Trophoblast cell (in vitro differentiated cells and primary cell): ENCODE data around the gene HOXB6.

ENCODE experiments used
- DNase-seq, 2 donors: peaks; one replicate each; pipeline ENCODE4 v3.0.0-alpha.2; 2016
- H2AFZ ChIP-seq: 2 replicates; pipeline ENCODE4 v1.6.1; 2013; ENCODE audit warnings: low read length, moderate library complexity, mild to moderate bottlenecking; ENCODE audit not compliant: insufficient read depth, poor library complexity
- H2AK5ac ChIP-seq: 2 replicates; pipeline ENCODE4 v1.6.1; 2013; ENCODE audit warnings: mild to moderate bottlenecking, low read length
- H2BK120ac ChIP-seq: 2 replicates; pipeline ENCODE4 v1.6.1; 2013; ENCODE audit warnings: low read length, mild to moderate bottlenecking, moderate library complexity; ENCODE audit not compliant: insufficient read depth, poor library complexity
- H2BK12ac ChIP-seq: 2 replicates; pipeline ENCODE4 v1.6.1; 2013; ENCODE audit warnings: mild to moderate bottlenecking, low read length, moderate library complexity
- H2BK5ac ChIP-seq: 2 replicates; pipeline ENCODE4 v1.6.1; 2013; ENCODE audit warnings: low read length, low read depth, moderate library complexity, mild to moderate bottlenecking; ENCODE audit not compliant: poor library complexity
- H3K14ac ChIP-seq: 2 replicates; pipeline ENCODE4 v1.6.1; 2013; ENCODE audit warnings: mild to moderate bottlenecking, low read length
- H3K18ac ChIP-seq: 2 replicates; pipeline ENCODE4 v1.6.1; 2013; ENCODE audit warnings: mild to moderate bottlenecking, low read length
- H3K23ac ChIP-seq: 2 replicates; pipeline ENCODE4 v1.6.1; 2013; ENCODE audit warnings: low read length
- H3K27ac ChIP-seq: 2 replicates; pipeline ENCODE4 v1.5.1; 2013; ENCODE audit warnings: low read depth, mild to moderate bottlenecking, inconsistent platforms, low read length, moderate library complexity
- H3K27me3 ChIP-seq: 2 replicates; pipeline ENCODE4 v1.6.1; 2013; ENCODE audit warnings: inconsistent platforms, mild to moderate bottlenecking, low read length, moderate library complexity; ENCODE audit not compliant: insufficient read depth
- H3K36me3 ChIP-seq, 2 experiments: 1 replicate in 1 of 2; 2 replicates in 1 of 2; pipeline ENCODE4 v1.6.1; 2013; ENCODE audit warnings: low read length in 2 of 2, mild to moderate bottlenecking in 2 of 2, moderate library complexity in 1 of 2; ENCODE audit not compliant: insufficient read depth in 2 of 2, control insufficient read depth in 1 of 2
- H3K4ac ChIP-seq: 2 replicates; pipeline ENCODE4 v1.6.1; 2013; ENCODE audit warnings: low read depth, mild to moderate bottlenecking, low read length, moderate library complexity
- H3K4me1 ChIP-seq, 2 experiments: 1 replicate in 1 of 2; 2 replicates in 1 of 2; pipeline ENCODE4 v1.6.1; 2013; ENCODE audit warnings: low read length in 2 of 2, mild to moderate bottlenecking in 2 of 2, moderate library complexity in 1 of 2; ENCODE audit not compliant: insufficient read depth in 2 of 2, control insufficient read depth in 1 of 2
- H3K4me2 ChIP-seq: 2 replicates; pipeline ENCODE4 v1.6.1; 2013; ENCODE audit warnings: inconsistent platforms, mild to moderate bottlenecking, low read length, moderate library complexity
- H3K4me3 ChIP-seq: 2 replicates; pipeline ENCODE4 v1.5.1; 2013; ENCODE audit warnings: mild to moderate bottlenecking, low read depth, low read length, inconsistent platforms
- H3K79me1 ChIP-seq: one replicate; pipeline ENCODE4 v1.6.1; 2013; ENCODE audit warnings: low read length
- H3K79me2 ChIP-seq: 2 replicates; pipeline ENCODE4 v1.6.1; 2013; ENCODE audit warnings: low read length, mild to moderate bottlenecking; ENCODE audit not compliant: control insufficient read depth, insufficient read depth, poor library complexity
- H3K9ac ChIP-seq: 2 replicates; pipeline ENCODE4 v1.6.1; 2013; ENCODE audit warnings: mild to moderate bottlenecking, low read length
- H3K9me3 ChIP-seq: 2 replicates; pipeline ENCODE4 v1.6.1; 2013; ENCODE audit warnings: low read depth, mild to moderate bottlenecking, control low read depth, inconsistent platforms, low read length; ENCODE audit not compliant: insufficient read depth
- H4K12ac ChIP-seq: 2 replicates; pipeline ENCODE4 v1.6.1; 2013; ENCODE audit warnings: low read depth, mild to moderate bottlenecking, low read length, moderate library complexity
- H4K8ac ChIP-seq: 2 replicates; pipeline ENCODE4 v1.6.1; 2013; ENCODE audit warnings: low read depth, mild to moderate bottlenecking, low read length, moderate library complexity
- H4K91ac ChIP-seq: one replicate; pipeline ENCODE4 v1.6.1; 2013; ENCODE audit warnings: low read depth, mild to moderate bottlenecking, low read length, moderate library complexity
- whole genome bisulfite sequencing: extraction: QIAGEN DNeasy Blood & Tissue Kit; methylation state at CpG from one replicate; pipeline ENCODE4 v1.1.7; 2013; ENCODE audit warnings: missing lambda C conversion rate; ENCODE audit not compliant: insufficient read length, insufficient coverage; ENCODE audit errors: extremely low coverage; 5-methylcytosine and 5-hydroxymethylcytosine counted together

The HOXB6 gene

GRCh38 chr17:48567209-48567608, 37.6 kb downstream of the HOXB6 start:
- H3K79me2 ChIP-seq, result no peaks in the 10 kb centered on the region
- WGBS, result no CpG with 5 or more reads among the region's 6 CpGs
- no peak overlapping the region for H3K27ac ChIP-seq
- H2BK12ac ChIP-seq, result no peak overlapping the region
- H3K4ac ChIP-seq, result no peak overlapping the region
- H3K14ac ChIP-seq, result no peak overlapping the region
- no peak overlapping the region for H3K4me2 ChIP-seq
- H3K36me3 ChIP-seq, result peaks cover 0 to under 1% of the 10 kb centered on the region in 2 experiments
- H3K27me3 ChIP-seq, result peaks cover 11% of the 10 kb centered on the region
- H4K8ac ChIP-seq, result no peak overlapping the region
- H2AFZ ChIP-seq, result no peak overlapping the region
- H3K23ac ChIP-seq, result no peak overlapping the region
- H4K12ac ChIP-seq, result no peak overlapping the region
- H2BK5ac ChIP-seq, result no peak overlapping the region
- no peak overlapping the region for H3K18ac ChIP-seq
- no peak overlapping the region for H2BK120ac ChIP-seq
- H3K4me1 ChIP-seq, result peaks cover 23 to 33% of the 10 kb centered on the region in 2 experiments
- H3K79me1 ChIP-seq, result peaks cover 17% of the 10 kb centered on the region
- H2AK5ac ChIP-seq, result no peak overlapping the region
- no peak overlapping the region for H3K4me3 ChIP-seq
- no peak for DNase-seq
- H3K9me3 ChIP-seq, result peaks cover 4% of the 10 kb centered on the region
- no peak overlapping the region for H3K9ac ChIP-seq
- H4K91ac ChIP-seq, result no peak overlapping the region

GRCh38 chr17:48566717-48567116, 38.1 kb downstream of the HOXB6 start:
- H3K27me3 ChIP-seq, result peaks cover 11% of the 10 kb centered on the region
- no CpG with 5 or more reads among the region's 2 CpGs for WGBS
- H3K23ac ChIP-seq, result no peak overlapping the region
- no peak overlapping the region for H3K18ac ChIP-seq
- no peak overlapping the region for H3K4ac ChIP-seq
- no peaks in the 10 kb centered on the region for H3K79me2 ChIP-seq
- peaks cover 17% of the 10 kb centered on the region for H3K79me1 ChIP-seq
- no peak overlapping the region for H4K91ac ChIP-seq
- H4K8ac ChIP-seq, result no peak overlapping the region
- no peak overlapping the region for H2AK5ac ChIP-seq
- peaks cover 23 to 32% of the 10 kb centered on the region in 2 experiments for H3K4me1 ChIP-seq
- H4K12ac ChIP-seq, result no peak overlapping the region
- no peak overlapping the region for H3K4me2 ChIP-seq
- no peak overlapping the region for H2BK120ac ChIP-seq
- H3K9me3 ChIP-seq, result peaks cover 4% of the 10 kb centered on the region
- H3K36me3 ChIP-seq, result peaks cover 0 to 2% of the 10 kb centered on the region in 2 experiments
- H3K9ac ChIP-seq, result no peak overlapping the region
- no peak overlapping the region for H3K4me3 ChIP-seq
- H2BK5ac ChIP-seq, result no peak overlapping the region
- H3K14ac ChIP-seq, result no peak overlapping the region
- DNase-seq, result no peak
- no peak overlapping the region for H2AFZ ChIP-seq
- no peak overlapping the region for H2BK12ac ChIP-seq
- no peak overlapping the region for H3K27ac ChIP-seq

- H2BK120ac ChIP-seq, result no peak overlapping the region
- no CpG with 5 or more reads among the region's 4 CpGs for WGBS
- H3K4me1 ChIP-seq, result peaks cover 18 to 26% of the 10 kb centered on the region in 2 experiments
- H3K18ac ChIP-seq, result no peak overlapping the region
- H3K4me3 ChIP-seq, result no peak overlapping the region
- no peak overlapping the region for H3K4me2 ChIP-seq
- H4K12ac ChIP-seq, result no peak overlapping the region
- H2AK5ac ChIP-seq, result no peak overlapping the region
- no peak overlapping the region for H2BK12ac ChIP-seq
- H2BK5ac ChIP-seq, result no peak overlapping the region
- H3K79me2 ChIP-seq, result no peaks in the 10 kb centered on the region
- H3K79me1 ChIP-seq, result peaks cover 13% of the 10 kb centered on the region
- no peak overlapping the region for H4K91ac ChIP-seq
- no peak overlapping the region for H4K8ac ChIP-seq
- H3K9ac ChIP-seq, result no peak overlapping the region
- no peak overlapping the region for H2AFZ ChIP-seq
- H3K9me3 ChIP-seq, result peaks cover 4% of the 10 kb centered on the region
- no peak overlapping the region for H3K4ac ChIP-seq
- peaks cover 11% of the 10 kb centered on the region for H3K27me3 ChIP-seq
- no peak overlapping the region for H3K23ac ChIP-seq
- no peak overlapping the region for H3K27ac ChIP-seq
- H3K14ac ChIP-seq, result no peak overlapping the region
- DNase-seq, result no peak
- H3K36me3 ChIP-seq, result peaks cover 0 to 2% of the 10 kb centered on the region in 2 experiments
These were observed 38.7 kb downstream of the HOXB6 start for GRCh38 chr17:48565925-48566710.

- Histone ChIP-seq H2BK12ac (no peak overlapping the region), H3K14ac (no peak overlapping the region), H3K79me2 (no peaks in the 10 kb centered on the region), H3K18ac (no peak overlapping the region), H2AFZ (no peak overlapping the region), H4K12ac (no peak overlapping the region), H3K79me1 (peaks cover 6% of the 10 kb centered on the region), H3K9ac (no peak overlapping the region), H3K36me3 (peaks cover 0 to 2% of the 10 kb centered on the region in 2 experiments), H3K9me3 (peaks cover 4% of the 10 kb centered on the region), H3K23ac (no peak overlapping the region), H2BK5ac (no peak overlapping the region), H2AK5ac (no peak overlapping the region), H3K27me3 (peaks cover 11% of the 10 kb centered on the region), H3K4me2 (no peak overlapping the region), H2BK120ac (no peak overlapping the region), H3K4me1 (peaks cover 9 to 18% of the 10 kb centered on the region in 2 experiments), H3K4ac (no peak overlapping the region), H3K4me3 (no peak overlapping the region), H4K8ac (no peak overlapping the region), H4K91ac (no peak overlapping the region), H3K27ac (no peak overlapping the region)
- WGBS, result no CpG with 5 or more reads among the region's 2 CpGs
- no peak for DNase-seq
These were observed 39.7 kb downstream of the HOXB6 start for GRCh38 chr17:48565022-48565554.
